Ascending aorta (tissue), 2 donors: ENCODE data around the gene ST8SIA3. TPM values are rescaled to one million over a fixed set of nuclear protein-coding genes. Genes with fewer than 3 reads are reported as not detected.
"Not testable (repeated sequence)": the region's sequence is repeated elsewhere in the genome, so short reads cannot be mapped to it uniquely, and the experiment has no call there.

ENCODE experiments used
- DNase-seq, 2 donors: peaks; one replicate each; pipeline ENCODE4 v3.0.0-alpha.2; 2019; ENCODE audit warnings: low spot score in 2 of 2
- H3K27ac ChIP-seq, 2 donors: fragments of 200-600 bp; sonication (generic); one replicate each; pipeline ENCODE4 v1.5.1; 2016 to 2017; ENCODE audit warnings: mild to moderate bottlenecking in 1 of 2
- H3K27me3 ChIP-seq: fragments of 200-600 bp; sonication (generic); one replicate; pipeline ENCODE4 v1.5.1; 2017
- H3K36me3 ChIP-seq, 2 donors: fragments of 200-600 bp; sonication (generic); one replicate each; pipeline ENCODE4 v1.5.1; 2016
- H3K4me1 ChIP-seq, 2 donors: fragments of 200-600 bp; sonication (generic); one replicate each; pipeline ENCODE4 v1.5.1; 2016 to 2017; ENCODE audit warnings: mild to moderate bottlenecking in 1 of 2
- H3K4me3 ChIP-seq, 2 donors: fragments of 200-600 bp; sonication (generic); one replicate each; pipeline ENCODE4 v1.5.1; 2016 to 2017; ENCODE audit warnings: mild to moderate bottlenecking in 1 of 2
- H3K9me3 ChIP-seq, 2 donors: fragments of 200-600 bp; sonication (generic); one replicate each; pipeline ENCODE4 v1.5.1; 2016
- CTCF ChIP-seq, 3 experiments: fragments of 200-600 bp in 2 of 3; fragments of 450-650 bp in 1 of 3; sonication (generic) in 2 of 3; IDR thresholded peaks; one replicate each; pipeline ENCODE4 v1.5.1; 2016 to 2019; ENCODE audit warnings: antibody characterized with exemption in 3 of 3, mild to moderate bottlenecking in 1 of 3, moderate library complexity in 1 of 3
- intact Hi-C: fragments of 100-400 bp; cut with DNase I; formaldehyde crosslinking; loops from one replicate; pipeline ENCODE4 v1.15.1; 2023
- total RNA-seq: library from RNA; depleted of rRNA; stranded (reverse); fragments of >200 nt; gene quantifications from one replicate; pipeline ENCODE4 v1.1.0, GENCODE V29; 2016

Gene ST8SIA3
- total RNA-seq, 1 donor from 2014 or later = not detected

- DNase-seq = no peak
- intact Hi-C loops = no loop called here
- Histone ChIP-seq H3K4me1 (no peaks in the 10 kb centered on the region), H3K4me3 (no peak overlapping the region), H3K9me3 (no peaks in the 10 kb centered on the region), H3K27ac (no peak overlapping the region), H3K36me3 (no peaks in the 10 kb centered on the region), H3K27me3 (no peaks in the 10 kb centered on the region)
- no peak for TF ChIP-seq CTCF (IDR thresholded peaks at IDR 0.05)
Observed at GRCh38 chr18:57366528-57367081, 14.2 kb downstream of the ST8SIA3 start.

- H3K9me3 ChIP-seq = no peaks in the 10 kb centered on the region
- TF ChIP-seq CTCF (IDR thresholded peaks at IDR 0.05) = no peak
- no peak for DNase-seq
Observed at GRCh38 chr18:57372444-57372843, 20.1 kb downstream of the ST8SIA3 start.

GRCh38 chr18:57373017-57373416 lies 20.7 kb downstream of the ST8SIA3 start:
- Histone ChIP-seq H3K9me3 (no peaks in the 10 kb centered on the region), H3K4me1 (no peaks in the 10 kb centered on the region), H3K27ac (no peak overlapping the region), H3K4me3 (no peak overlapping the region), H3K27me3 (no peaks in the 10 kb centered on the region), H3K36me3 (no peaks in the 10 kb centered on the region)
- TF ChIP-seq CTCF (IDR thresholded peaks at IDR 0.05) = no peak
- intact Hi-C loops = no loop called here
- no peak for DNase-seq

More at GRCh38 chr18:57372444-57372843, 20.1 kb downstream of the ST8SIA3 start:
- Histone ChIP-seq H3K4me1 (no peaks in the 10 kb centered on the region), H3K27ac (no peak overlapping the region), H3K4me3 (no peak overlapping the region), H3K27me3 (no peaks in the 10 kb centered on the region), H3K36me3 (no peaks in the 10 kb centered on the region)
- intact Hi-C loops = no loop called here

- no peaks in the 10 kb centered on the region for H3K9me3 ChIP-seq
- intact Hi-C loops = no loop called here
Observed at GRCh38 chr18:57376503-57376902, 24.1 kb downstream of the ST8SIA3 start.

GRCh38 chr18:57389271-57389670 lies 36.9 kb downstream of the ST8SIA3 start:
- Histone ChIP-seq H3K27me3 (no peaks in the 10 kb centered on the region), H3K36me3 (no peaks in the 10 kb centered on the region), H3K4me3 (no peak overlapping the region), H3K4me1 (no peaks in the 10 kb centered on the region), H3K27ac (no peak overlapping the region), H3K9me3 (no peaks in the 10 kb centered on the region)
- DNase-seq = no peak
- intact Hi-C loops = no loop called here
- no peak for TF ChIP-seq CTCF (IDR thresholded peaks at IDR 0.05)

More at GRCh38 chr18:57376503-57376902, 24.1 kb downstream of the ST8SIA3 start:
- no peaks in the 10 kb centered on the region for H3K4me1 ChIP-seq
- TF ChIP-seq CTCF (IDR thresholded peaks at IDR 0.05) = no peak
- no peaks in the 10 kb centered on the region for H3K36me3 ChIP-seq
- DNase-seq = no peak
- no peaks in the 10 kb centered on the region for H3K27me3 ChIP-seq
- no peak overlapping the region for H3K4me3 ChIP-seq
- no peak overlapping the region for H3K27ac ChIP-seq

- Histone ChIP-seq H3K4me3 (no peak overlapping the region), H3K27ac (no peak overlapping the region), H3K4me1 (no peaks in the 10 kb centered on the region), H3K27me3 (no peaks in the 10 kb centered on the region), H3K36me3 (no peaks in the 10 kb centered on the region), H3K9me3 (peaks cover 0 to 1% of the 10 kb centered on the region in 2 donors)
- no peak for DNase-seq
- intact Hi-C loops = no loop called here
- TF ChIP-seq CTCF (IDR thresholded peaks at IDR 0.05) = no peak
Observed at GRCh38 chr18:57390044-57390443, 37.7 kb downstream of the ST8SIA3 start.

GRCh38 chr18:57394749-57395148 lies 42.4 kb downstream of the ST8SIA3 start:
- H3K4me3 ChIP-seq, H3K27me3 ChIP-seq, H3K4me1 ChIP-seq, intact Hi-C loops, H3K27ac ChIP-seq, H3K9me3 ChIP-seq, DNase-seq, H3K36me3 ChIP-seq: not testable (repeated sequence)

GRCh38 chr18:57396831-57397230 lies 44.5 kb downstream of the ST8SIA3 start:
- H3K27ac ChIP-seq, H3K4me3 ChIP-seq, H3K4me1 ChIP-seq, H3K9me3 ChIP-seq, H3K36me3 ChIP-seq, H3K27me3 ChIP-seq, intact Hi-C loops, DNase-seq: not testable (repeated sequence)
